ENCODE data around the gene ATP6V0A4.
"Not testable (repeated sequence)": the region's sequence is repeated elsewhere in the genome, so short reads cannot be mapped to it uniquely, and the experiment has no call there.

The ATP6V0A4 gene

GRCh38 chr7:138697535-138698182 lies 100.3 kb downstream of the ATP6V0A4 start:
- DNase-seq = no peak

DNA sequence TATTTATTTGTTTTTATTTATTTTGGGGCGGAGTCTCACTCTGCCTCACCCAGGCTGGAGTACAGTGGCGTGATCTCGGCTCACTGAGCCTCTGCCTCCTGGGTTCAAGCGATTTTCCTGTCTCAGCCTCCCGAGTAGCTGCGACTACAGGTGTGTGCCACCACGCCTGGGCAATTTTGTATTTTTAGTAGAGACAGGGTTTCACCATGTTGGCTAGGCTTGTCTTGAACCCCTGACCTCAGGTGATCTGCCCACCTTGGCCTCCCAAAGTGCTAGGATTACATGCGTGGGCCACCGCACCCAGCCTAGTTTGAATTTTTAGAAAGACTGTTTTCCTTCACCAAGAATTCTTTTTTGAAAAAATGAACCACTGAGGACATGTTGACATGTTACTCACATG lies 102.2 kb downstream of the ATP6V0A4 start:
- not testable (repeated sequence) for DNase-seq

GRCh38 chr7:138695106-138695505 lies 102.9 kb downstream of the ATP6V0A4 start:
- no peak for DNase-seq

GRCh38 chr7:138691178-138691577 lies 106.8 kb downstream of the ATP6V0A4 start:
- no peak for DNase-seq

- DNase-seq = no peak
These were observed 107.5 kb downstream of the ATP6V0A4 start for GRCh38 chr7:138690495-138690894.

- DNase-seq = not testable (repeated sequence)
These were observed 110.0 kb downstream of the ATP6V0A4 start for GRCh38 chr7:138688037-138688436.

GRCh38 chr7:138684340-138684739 lies 113.7 kb downstream of the ATP6V0A4 start:
- DNase-seq = no peak

DNA sequence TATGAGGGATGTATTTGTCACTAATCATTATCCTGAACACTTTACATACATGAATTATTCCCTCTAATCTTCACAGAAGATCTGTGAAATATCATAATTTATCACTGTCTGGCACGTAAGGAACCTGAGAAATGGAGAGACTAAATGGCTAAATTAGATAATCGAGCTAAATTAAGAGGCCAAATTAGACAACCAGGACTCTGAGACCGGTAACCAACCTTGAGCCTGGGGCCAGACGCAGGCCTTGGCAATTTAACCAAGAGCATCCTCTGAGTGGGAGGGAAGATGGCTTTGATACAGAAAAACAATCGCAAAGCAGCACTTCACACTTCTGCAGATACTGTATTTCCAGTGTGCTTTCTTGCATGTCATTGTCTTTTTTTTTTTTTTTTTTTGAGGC lies 118.2 kb downstream of the ATP6V0A4 start:
- DNase-seq = no peak

DNA sequence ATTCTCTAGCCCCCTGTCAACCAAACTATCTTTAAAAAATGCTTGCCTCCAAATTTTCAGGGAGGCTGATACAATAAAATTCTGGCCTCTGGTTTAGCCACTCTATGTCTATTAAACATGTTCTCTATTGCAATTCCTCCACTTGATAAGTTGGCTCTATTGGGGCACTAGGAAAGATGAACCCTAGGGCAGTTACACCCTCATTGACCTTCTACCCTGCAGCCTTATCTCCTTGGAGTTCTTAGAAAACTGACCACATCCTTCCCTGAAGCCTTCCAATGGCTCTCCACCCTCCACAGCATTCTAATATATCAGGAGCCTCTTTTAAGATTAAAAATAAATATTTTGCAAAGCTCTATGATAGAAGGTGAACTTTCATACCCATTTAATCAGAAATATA lies 127.4 kb downstream of the ATP6V0A4 start:
- DNase-seq = no peak

DNA sequence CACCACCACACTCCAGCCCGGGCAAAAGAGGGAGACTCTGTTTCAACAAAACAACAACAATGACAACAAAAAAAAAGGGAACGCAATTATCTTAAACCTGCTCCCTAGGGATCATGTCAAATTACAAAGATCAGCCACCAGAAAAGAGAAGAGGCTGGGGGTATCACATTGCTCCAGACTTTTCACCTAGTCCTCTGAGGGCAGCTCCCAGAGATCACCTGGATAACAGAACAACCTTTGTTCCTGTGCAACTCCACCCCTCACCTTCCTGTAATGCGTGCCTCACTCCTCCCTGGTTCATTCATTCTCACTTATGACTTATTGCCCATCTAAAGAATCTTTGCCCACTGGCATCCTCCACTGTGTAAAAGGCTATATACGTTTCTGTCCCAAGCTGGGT lies 128.6 kb downstream of the ATP6V0A4 start:
- no peak for DNase-seq

GRCh38 chr7:138668946-138669345 lies 129.1 kb downstream of the ATP6V0A4 start:
- DNase-seq = no peak

GRCh38 chr7:138668229-138668596 lies 129.8 kb downstream of the ATP6V0A4 start:
- no peak for DNase-seq

- DNase-seq = no peak
These were observed 130.3 kb downstream of the ATP6V0A4 start for GRCh38 chr7:138667535-138668228.

DNA sequence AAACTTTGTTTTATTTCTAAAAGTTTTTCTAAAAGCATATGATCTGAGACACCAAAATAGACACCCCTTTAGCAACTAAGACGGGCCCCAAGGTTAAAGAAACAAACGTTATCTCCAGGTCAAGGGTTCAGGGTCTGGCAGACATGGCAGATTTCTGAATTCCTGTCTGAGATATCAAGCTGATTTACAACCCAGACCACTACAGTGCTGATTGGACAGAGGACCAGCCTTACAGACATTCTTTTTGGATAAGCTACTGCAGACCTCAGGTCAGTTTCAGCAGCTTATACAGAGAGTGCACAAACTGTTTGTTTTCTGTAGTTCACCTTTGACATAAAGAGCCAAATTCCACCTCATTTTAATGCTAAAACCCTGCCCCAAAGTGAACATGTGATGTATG lies 131.6 kb downstream of the ATP6V0A4 start:
- DNase-seq = no peak

- DNase-seq = no peak
These were observed 132.3 kb downstream of the ATP6V0A4 start for GRCh38 chr7:138665669-138666140.

- DNase-seq = no peak
These were observed 132.7 kb downstream of the ATP6V0A4 start for GRCh38 chr7:138665249-138665648.

DNA sequence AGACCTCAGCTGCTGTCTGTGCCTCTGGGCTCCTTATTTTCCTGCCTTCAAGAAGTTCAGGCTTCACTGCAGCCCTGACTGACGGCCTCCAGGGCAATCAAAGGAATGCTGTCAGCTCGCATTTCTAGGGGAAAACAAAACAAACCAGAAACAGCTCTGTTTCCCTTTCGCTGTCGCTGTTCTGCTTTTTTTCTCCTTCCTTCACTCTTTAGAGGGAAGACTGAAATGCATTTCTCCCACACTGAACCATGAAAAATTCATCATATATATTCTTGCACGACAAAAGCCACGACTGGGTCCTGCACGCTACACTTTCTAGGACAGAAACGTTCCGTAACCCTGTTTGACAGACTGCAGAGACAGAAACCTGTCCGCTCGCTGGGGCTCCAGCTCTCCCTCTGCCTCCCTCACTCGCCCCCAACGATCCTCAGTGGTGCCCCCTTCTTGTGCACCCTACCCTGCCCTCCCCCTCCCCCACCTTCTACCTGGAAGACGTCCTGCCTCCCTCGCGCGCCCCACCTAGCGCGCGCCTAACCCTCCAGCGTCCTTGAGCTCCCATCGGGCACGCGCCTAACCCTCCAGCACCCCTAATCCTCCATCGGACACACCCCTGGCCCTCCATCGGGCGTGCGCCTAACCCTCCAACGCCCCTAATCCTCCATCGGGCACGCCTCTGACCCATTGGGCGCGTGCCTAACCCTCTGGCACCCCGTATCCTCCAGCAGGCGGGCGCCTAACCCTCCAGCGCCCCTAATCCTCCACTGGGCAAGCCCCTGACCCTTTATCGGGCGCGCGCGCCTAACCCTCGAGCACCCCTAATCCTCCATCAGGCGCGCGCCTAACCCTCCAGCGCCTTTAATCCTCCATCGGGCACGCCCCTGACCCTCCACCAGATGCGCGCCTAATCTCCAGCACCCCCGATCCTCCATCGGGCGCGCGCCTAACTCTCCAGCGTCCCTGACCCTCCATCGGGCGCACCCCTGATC lies 134.0 kb downstream of the ATP6V0A4 start:
- DNase-seq = peak; percentile 14

DNA sequence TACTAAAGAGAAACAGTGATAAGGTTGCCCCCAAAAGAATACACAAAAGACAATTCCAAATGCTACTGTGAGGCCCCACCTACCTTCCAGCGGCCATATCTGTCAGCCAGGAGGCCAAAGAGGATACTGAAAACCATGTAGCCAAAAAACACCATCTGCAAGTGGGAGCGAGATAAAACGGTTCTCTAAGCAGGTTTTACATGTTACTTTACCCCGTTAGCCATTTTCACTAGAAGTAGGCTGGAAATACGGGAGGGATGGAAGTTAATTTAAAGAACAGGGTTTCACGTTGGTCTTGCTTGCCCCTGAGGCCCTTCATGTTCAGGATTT lies 135.0 kb downstream of the ATP6V0A4 start:
- DNase-seq = no peak

- no peak for DNase-seq
These were observed 135.7 kb downstream of the ATP6V0A4 start for GRCh38 chr7:138662076-138662990.

GRCh38 chr7:138661069-138661635 lies 136.8 kb downstream of the ATP6V0A4 start:
- no peak for DNase-seq

DNA sequence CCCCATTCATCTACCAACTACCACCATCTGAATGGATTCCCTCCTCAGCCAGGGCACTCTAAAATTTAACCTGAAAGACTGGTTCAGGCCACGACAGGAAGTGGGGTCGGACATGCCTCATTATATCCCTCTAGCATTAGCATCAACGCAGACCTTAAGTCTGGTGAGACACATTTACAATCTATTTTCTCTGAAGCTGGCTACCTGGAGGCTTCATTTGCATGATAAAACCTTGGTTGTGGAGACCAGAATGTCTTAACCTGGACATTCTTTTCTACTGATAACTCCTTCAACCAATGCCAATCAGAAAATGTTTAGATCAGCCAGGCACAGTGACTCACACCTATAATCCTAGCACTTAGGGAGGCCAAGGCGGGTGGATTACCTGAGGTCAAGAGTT lies 139.1 kb downstream of the ATP6V0A4 start:
- no peak for DNase-seq

GRCh38 chr7:138657854-138658386 lies 140.1 kb downstream of the ATP6V0A4 start:
- no peak for DNase-seq
